Measurements from ENCODE around the gene CBFA2T2. TPM values are rescaled to one million over a fixed set of nuclear protein-coding genes. Genes with fewer than 3 reads are reported as not detected.
A peak's percentile ranks its signal among the peaks of the same experiment; 100 is the strongest.
"Not testable (repeated sequence)": the region's sequence is repeated elsewhere in the genome, so short reads cannot be mapped to it uniquely, and the experiment has no call there.

Gene CBFA2T2
- total RNA-seq, 1 experiment from 2014 or later = 8.7 TPM

DNA sequence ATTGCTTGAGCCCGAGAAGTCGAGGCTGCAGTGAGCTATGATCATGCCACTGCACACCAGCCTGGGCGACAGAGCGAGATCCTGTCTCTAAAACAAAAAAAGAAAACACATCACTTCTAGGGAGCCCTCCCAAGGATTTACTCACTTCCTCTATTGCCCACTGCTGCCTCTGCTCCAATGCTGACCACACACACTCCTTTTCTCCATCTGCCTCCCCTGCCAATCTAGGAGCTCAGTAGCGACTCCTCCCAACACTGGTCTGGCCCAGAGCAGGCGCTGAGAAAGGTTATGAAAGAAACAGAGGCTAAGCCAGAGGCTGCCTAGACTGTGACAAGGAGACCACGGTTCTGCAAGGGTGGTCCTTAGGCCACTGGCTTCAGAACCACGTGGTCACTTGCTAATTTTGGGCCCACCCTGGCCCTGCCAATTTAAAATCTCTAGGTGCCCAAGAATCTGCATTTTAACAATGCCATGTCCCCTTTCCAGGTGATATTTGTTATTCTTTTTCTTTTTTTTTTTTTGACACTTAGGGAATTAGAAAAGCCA, 197.5 kb downstream of the CBFA2T2 start:
- Histone ChIP-seq H3K4me3 (no peak overlapping the region), H3K27me3 (replicated peaks) (no peaks in the 10 kb centered on the region), H3K36me3 (0 out of 2 replicates have a peak, but pooled peaks cover 3% of the 10 kb centered on the region), H3K27ac (peak overlapping the region; percentile 18; the same call in 1 of the 2 replicates), H3K4me1 (replicated peaks) (peaks cover 46% of the 10 kb centered on the region), H3K9me3 (replicated peaks) (no peaks in the 10 kb centered on the region)
- peak in 1 of 2 experiments; percentile 26 for DNase-seq (ENCODE audit: low read depth in 1 of 2, low spot score in 2 of 2)

DNA sequence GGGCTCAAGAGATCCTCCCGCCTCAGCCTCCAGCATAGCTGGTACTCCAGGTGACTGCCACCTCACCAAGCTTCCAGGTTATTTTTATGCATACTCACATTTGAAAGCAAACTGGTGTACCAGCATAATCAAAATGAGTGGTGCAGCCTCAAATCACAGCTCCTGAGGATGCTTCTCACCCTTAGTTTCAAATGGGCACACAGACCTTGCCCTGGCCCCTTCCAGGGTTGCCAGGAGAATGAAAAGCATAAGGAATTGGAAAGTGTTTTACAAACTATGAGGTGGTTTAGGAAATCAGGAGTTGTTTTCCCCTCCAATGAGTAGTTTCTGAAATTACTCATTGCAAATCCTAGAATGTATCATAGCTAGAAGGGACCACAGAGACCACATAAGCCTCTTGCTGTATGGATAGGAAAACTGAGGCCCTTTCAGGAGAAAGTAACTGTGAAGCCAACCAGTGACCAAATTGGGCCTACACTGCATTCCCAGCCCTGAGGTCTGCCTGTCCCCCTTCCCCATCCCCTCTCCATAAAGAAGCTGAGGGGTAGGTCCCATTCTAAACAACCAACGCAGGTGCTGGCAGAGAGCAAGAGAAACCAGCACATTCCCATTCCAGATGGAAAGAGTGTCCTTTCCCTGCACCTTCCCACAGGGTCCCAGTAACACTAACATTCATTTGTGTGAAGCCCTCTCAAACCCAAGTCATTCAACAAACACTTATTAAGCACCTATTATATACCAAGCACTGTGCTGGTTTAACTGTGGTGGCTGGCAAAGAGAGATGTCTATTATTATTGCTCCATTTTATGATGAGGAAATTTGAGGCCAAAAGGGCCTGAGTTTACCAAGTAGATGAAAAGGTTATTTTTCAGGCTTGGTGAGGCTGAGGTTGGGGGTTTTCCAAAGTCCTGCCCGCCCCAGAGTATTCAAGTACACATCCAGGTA, 198.4 kb downstream of the CBFA2T2 start:
- peaks cover 46% of the 10 kb centered on the region for H3K4me1 ChIP-seq (replicated peaks)
- H3K27me3 ChIP-seq (replicated peaks) = no peaks in the 10 kb centered on the region
- H3K9me3 ChIP-seq (replicated peaks) = no peaks in the 10 kb centered on the region
- H3K4me3 ChIP-seq = no peak overlapping the region
- no peak for DNase-seq (ENCODE audit: low read depth in 1 of 2, low spot score in 2 of 2)
- H3K36me3 ChIP-seq = 0 out of 2 replicates have a peak, but pooled peaks cover 3% of the 10 kb centered on the region
- no peak overlapping the region for H3K27ac ChIP-seq

DNA sequence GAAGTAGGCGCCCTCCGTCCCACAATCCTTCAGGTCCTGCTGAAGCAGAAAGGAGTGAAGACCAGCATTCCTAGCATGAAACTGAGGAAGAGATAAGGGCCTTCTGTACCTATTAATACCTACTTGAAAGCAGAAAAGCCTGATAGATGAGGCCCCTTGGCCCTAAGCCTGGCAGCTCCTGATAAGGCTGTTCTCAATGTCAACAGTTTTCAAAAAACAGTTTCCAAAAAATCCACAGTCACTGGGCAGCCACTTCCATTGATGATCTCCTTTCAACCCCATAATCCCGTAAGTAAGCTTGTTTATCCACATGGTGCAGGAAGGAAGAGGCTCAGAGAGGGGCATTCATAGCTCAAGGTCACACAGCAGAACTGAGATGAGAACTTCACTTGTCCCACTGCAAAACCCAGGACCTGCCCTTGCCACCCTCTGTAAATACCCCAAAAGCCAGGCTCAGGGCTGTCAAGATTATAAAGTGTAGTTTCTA, 199.1 kb downstream of the CBFA2T2 start:
- Histone ChIP-seq H3K9me3 (replicated peaks) (no peaks in the 10 kb centered on the region), H3K27ac (no peak overlapping the region), H3K36me3 (0 out of 2 replicates have a peak, but pooled peaks cover under 1% of the 10 kb centered on the region), H3K4me1 (replicated peaks) (peaks cover 46% of the 10 kb centered on the region), H3K4me3 (no peak overlapping the region), H3K27me3 (replicated peaks) (no peaks in the 10 kb centered on the region)
- no peak for DNase-seq (ENCODE audit: low read depth in 1 of 2, low spot score in 2 of 2)

DNA sequence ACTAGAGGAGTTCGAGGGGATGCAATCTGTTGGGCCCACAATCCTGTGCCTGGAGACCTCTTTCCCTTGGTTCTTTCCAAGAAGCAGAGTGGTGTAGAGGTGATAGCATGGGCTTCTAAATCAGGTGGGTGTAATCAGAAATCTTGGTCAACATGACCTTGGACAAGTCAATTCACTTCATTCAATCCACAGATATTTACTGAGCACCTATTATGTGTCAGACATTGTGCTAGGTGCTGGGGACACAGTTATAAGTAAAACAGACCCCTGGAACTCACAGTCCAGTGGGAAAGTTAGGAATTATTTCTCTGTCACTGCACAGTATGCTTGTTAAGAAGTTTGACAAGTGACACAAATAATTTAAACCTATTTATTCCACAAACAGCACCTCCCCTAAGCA, 199.6 kb downstream of the CBFA2T2 start:
- no peaks in the 10 kb centered on the region for H3K36me3 ChIP-seq
- H3K9me3 ChIP-seq (replicated peaks) = no peaks in the 10 kb centered on the region
- no peak overlapping the region for H3K27ac ChIP-seq
- no peaks in the 10 kb centered on the region for H3K27me3 ChIP-seq (replicated peaks)
- no peak overlapping the region for H3K4me3 ChIP-seq
- DNase-seq (ENCODE audit: low read depth in 1 of 2, low spot score in 2 of 2) = no peak
- peaks cover 46% of the 10 kb centered on the region for H3K4me1 ChIP-seq (replicated peaks)

DNA sequence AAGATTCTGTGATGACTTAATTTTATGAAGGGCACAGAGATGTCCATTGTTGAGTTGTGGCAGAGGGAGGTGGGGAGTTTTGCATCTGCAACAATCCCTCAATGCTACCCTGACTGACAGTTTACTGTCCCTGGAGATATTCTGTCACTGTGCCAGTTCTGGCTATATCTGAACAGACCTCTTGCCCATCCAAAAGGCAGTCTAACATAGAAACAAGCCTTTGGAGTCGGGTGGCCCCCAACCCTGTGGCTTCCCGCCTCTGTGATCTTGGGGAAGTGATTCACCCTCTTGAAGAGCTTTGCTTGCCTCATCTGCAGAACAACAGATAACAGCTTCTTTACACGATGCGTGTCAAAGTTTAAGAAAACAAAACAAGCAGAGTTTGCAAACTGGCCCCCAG, 200.1 kb downstream of the CBFA2T2 start:
- no peak overlapping the region for H3K27ac ChIP-seq

DNA sequence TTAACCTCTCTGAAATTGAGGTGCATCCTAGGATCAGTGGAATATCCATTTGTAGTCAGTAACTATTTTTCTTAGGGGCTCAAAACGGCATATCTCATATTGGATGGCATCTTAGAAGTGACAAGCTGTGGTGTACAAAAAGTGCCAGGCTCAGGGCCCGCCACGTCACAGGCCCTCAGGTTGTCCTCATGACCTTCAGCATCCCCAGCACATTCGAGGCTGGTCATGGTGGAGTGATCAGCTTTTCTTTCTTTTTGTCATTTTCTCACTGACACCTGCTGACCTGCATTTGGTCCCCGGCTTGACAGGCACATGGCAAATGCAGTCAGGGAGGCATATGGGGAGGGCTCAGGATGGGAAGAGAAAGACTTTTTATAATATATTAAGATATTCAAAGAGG, 203.4 kb downstream of the CBFA2T2 start:
- Histone ChIP-seq H3K9me3 (replicated peaks) (no peaks in the 10 kb centered on the region), H3K4me1 (replicated peaks) (peaks cover 19% of the 10 kb centered on the region), H3K36me3 (no peaks in the 10 kb centered on the region), H3K27ac (no peak overlapping the region), H3K27me3 (replicated peaks) (no peaks in the 10 kb centered on the region), H3K4me3 (no peak overlapping the region)
- DNase-seq (ENCODE audit: low read depth in 1 of 2, low spot score in 2 of 2) = no peak

More for the DNA sequence above, 200.1 kb downstream of the CBFA2T2 start:
- Histone ChIP-seq H3K27me3 (replicated peaks) (no peaks in the 10 kb centered on the region), H3K36me3 (no peaks in the 10 kb centered on the region), H3K4me3 (no peak overlapping the region), H3K9me3 (replicated peaks) (no peaks in the 10 kb centered on the region), H3K4me1 (replicated peaks) (peaks cover 41% of the 10 kb centered on the region)
- peak; percentile 85 for DNase-seq (ENCODE audit: low read depth in 1 of 2, low spot score in 2 of 2)

DNA sequence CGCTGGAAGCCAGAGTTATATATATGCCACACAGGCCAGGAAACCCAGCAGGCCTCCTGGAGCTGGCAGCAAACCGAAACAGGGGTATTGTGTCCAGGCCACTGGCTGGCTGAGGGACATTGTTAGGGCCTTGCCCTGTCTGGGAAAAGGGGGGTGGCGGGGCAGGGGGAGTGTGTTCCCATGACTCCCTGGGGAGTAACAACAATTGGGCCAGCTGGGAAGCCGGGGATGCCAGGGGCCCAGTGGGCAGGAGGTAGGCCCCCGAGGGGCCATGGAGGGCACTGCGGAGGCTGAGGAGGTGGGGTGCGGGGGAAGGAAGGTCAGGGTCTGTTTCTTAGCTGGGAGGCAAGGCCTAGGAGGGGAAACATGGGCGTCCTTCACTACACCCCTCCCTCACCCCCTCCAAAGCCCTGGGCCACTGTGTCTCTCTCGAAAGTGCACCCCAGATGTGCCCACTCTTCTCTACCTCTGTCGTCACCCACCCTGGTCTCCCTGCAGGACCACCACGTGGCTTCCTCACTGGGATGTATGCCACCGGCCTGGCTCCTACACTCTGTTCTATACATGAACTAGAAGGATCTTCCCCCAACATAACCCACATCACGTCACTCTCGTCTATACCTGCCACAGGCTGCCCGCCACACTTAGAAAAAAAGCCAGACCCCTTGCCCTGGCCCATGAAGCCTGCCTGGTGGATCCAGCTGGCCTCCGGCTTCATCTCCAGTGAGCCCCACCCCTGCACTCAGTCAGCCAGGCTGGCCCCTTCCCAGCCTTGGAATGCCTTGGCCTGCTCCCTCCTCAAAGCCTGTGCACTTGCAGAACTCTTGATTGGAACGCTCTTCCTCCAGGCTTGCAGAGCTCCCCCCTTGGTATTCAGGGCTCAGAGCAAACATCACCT, 204.1 kb downstream of the CBFA2T2 start:
- Histone ChIP-seq H3K36me3 (no peaks in the 10 kb centered on the region), H3K27me3 (replicated peaks) (no peaks in the 10 kb centered on the region), H3K9me3 (replicated peaks) (no peaks in the 10 kb centered on the region), H3K4me3 (no peak overlapping the region), H3K27ac (no peak overlapping the region), H3K4me1 (replicated peaks) (peaks cover 18% of the 10 kb centered on the region)
- no peak for DNase-seq (ENCODE audit: low read depth in 1 of 2, low spot score in 2 of 2)

DNA sequence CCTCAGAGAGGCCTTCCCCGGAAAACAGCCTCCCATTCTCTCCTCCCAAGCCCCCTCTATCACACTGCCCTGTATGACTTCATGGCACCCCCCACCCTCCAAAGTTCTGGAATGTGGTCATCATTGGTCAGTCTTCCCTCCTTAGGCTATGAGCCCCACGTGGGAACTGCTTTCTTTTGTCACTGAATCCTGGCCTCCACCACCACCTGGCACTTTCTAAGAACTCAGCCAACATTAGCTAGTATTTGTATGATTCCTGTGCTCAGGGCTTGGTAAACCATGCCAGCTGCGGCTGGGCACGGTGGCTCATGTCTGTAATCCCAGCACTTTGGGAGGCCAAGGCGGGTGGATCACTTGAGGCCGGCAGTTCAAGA, 204.7 kb downstream of the CBFA2T2 start:
- Histone ChIP-seq H3K4me3 (no peak overlapping the region), H3K27ac (no peak overlapping the region), H3K27me3 (replicated peaks) (no peaks in the 10 kb centered on the region), H3K36me3 (no peaks in the 10 kb centered on the region), H3K4me1 (replicated peaks) (peaks cover 12% of the 10 kb centered on the region), H3K9me3 (replicated peaks) (no peaks in the 10 kb centered on the region)
- DNase-seq (ENCODE audit: low read depth in 1 of 2, low spot score in 2 of 2) = no peak

DNA sequence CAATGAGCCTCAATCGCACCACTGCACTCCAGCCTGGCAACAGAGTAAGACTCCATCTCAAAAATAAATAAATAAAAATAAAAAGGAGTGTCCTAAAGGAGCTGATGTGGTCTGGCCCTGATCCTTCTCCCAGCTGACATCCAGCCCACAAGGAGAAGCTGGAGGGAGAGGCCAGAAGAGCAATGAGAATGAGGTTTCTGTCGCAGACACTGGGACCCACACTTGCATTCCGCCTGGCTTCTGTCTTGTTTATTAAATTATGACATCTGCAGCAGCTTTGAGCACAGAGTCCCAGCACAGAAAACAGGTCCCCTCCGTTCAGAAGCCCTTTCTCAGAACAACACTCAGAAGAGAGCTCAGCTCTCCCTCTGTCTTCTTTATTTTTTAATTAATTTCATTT, 206.6 kb downstream of the CBFA2T2 start:
- H3K4me3 ChIP-seq = no peak overlapping the region
- no peak for DNase-seq (ENCODE audit: low read depth in 1 of 2, low spot score in 2 of 2)
- no peaks in the 10 kb centered on the region for H3K27me3 ChIP-seq (replicated peaks)
- H3K36me3 ChIP-seq = no peaks in the 10 kb centered on the region
- no peaks in the 10 kb centered on the region for H3K9me3 ChIP-seq (replicated peaks)
- no peak overlapping the region for H3K27ac ChIP-seq
- no peaks in the 10 kb centered on the region for H3K4me1 ChIP-seq (replicated peaks)

DNA sequence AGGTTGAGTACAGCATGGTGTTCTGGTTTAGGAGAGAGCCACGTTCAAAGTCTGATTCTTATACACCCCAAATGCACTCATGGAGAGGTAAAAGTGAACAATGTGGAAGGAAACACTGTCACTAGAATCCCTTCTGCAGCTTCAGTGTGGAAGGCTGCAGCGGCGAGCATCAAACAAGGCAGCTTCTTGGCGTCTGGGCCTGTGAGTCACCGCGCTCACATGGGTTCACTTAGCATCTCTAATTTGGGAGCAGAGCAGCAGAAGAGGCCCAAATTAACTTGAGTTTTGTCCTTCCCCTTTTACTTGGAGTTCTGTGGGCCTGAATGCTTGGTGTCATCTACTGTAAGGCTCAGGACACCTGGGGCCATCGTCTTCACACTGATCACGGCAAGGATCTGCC, 207.2 kb downstream of the CBFA2T2 start:
- Histone ChIP-seq H3K4me3 (no peak overlapping the region), H3K36me3 (no peaks in the 10 kb centered on the region), H3K9me3 (replicated peaks) (no peaks in the 10 kb centered on the region), H3K27me3 (replicated peaks) (no peaks in the 10 kb centered on the region), H3K27ac (no peak overlapping the region), H3K4me1 (replicated peaks) (no peaks in the 10 kb centered on the region)
- no peak for DNase-seq (ENCODE audit: low read depth in 1 of 2, low spot score in 2 of 2)

DNA sequence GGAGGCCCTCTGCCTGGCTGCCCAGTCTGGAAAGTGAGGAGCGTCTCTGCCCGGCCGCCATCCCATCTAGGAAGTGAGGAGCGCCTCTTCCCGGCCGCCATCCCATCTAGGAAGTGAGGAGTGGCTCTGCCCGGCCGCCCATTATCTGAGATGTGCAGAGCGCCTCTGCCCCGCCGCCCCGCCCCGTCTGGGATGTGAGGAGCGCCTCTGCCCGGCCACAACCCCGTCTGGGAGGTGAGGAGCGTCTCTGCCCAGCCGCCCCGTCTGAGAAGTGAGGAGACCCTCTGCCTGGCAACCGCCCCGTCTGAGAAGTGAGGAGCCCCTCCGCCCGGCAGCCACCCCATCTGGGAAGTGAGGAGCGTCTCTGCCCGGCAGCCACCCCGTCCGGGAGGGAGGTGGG, 209.1 kb downstream of the CBFA2T2 start:
- not testable (repeated sequence) for H3K4me3 ChIP-seq; H3K36me3 ChIP-seq; DNase-seq (ENCODE audit: low read depth in 1 of 2, low spot score in 2 of 2); H3K4me1 ChIP-seq (replicated peaks); H3K9me3 ChIP-seq (replicated peaks); H3K27me3 ChIP-seq (replicated peaks); H3K27ac ChIP-seq
